ENCODE results near the gene CMYA5.
"Not testable (repeated sequence)": the region's sequence is repeated elsewhere in the genome, so short reads cannot be mapped to it uniquely, and the experiment has no call there.

The CMYA5 gene

DNA sequence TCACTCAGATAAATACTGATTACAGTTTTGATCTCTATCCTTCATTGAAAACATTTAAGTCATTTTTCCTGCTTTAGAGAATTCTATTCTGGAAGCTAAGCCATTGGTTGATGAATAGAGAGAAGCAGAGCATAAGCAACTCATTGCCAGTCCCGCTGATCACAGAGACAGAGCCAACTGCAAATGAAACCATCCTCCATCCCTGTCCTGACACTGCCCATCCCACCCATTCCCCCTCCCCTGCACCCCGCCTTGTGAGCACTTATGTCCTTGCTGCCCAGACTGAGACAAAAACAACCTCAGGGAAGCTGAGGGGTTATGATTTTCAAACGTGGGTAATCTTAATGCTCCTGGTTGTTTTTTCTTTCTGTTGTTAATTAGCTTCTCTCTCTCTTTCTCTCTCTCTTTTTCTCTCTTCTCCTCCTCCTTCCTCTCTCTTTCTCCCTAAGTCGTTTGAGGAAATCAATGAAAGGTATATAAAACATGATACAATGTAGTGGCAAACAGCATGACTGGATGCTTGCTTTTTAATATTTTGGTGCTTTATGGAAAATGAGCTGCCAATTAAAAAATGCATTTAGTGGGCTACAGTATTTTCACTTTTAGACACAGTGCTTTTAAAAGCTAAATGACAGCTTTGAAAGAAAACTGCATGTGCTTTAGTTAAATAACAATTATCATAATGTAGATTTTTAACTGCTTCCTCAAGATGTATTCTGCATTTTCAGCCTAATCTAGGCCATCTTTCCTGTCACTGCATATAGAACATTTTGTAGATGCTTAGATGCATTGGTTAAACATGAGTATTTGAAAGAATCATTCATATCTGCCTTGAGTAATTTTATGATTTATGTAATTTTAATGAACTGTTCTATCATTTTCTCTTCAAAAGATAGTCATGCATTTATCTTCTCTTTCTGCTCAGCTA, 57.3 kb downstream of the CMYA5 start:
- peak; percentile 40 for DNase-seq (ENCODE audit: low spot score)

DNA sequence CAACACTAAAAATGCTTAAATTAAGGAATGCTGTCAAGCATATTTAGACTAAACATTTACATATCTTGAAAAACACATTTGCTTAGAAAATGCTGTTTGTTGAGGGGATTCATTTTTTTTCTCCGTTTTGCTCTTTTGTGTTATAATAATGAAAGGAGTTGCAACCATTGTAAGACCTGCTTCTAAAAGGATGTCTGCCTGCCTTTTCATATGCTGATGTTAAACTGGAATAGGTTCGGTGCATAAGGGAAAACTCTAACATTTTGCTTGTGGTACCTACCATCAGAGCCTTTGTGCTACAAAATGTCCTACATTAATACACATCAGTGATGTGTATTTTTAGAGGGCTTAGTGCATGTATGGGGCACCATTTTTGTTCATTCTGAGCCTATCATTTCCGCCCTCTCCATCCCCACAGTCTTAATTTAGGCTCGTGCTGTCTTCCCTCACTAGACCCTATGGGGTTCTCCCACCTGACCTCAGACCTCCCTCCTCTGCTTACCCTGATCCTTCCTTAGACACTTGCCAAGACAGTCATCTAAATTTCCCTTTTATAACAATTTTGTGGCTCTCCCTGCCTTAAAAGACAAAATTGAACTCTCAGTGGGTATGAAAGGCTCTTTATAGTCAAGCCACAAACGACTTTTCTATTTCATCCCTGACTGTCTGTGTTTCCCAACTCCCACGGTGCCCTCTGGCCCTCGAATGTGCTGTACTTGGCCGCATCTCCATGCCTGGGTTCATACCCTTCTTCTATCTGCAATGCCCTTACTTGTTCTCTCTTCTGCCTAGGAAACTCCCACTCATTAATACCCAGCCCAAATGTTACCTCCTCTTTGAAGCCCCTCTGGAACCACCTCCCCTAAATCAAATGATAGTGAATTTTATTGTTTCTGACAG, 61.2 kb downstream of the CMYA5 start:
- peak; percentile 25 for DNase-seq (ENCODE audit: low spot score)

DNA sequence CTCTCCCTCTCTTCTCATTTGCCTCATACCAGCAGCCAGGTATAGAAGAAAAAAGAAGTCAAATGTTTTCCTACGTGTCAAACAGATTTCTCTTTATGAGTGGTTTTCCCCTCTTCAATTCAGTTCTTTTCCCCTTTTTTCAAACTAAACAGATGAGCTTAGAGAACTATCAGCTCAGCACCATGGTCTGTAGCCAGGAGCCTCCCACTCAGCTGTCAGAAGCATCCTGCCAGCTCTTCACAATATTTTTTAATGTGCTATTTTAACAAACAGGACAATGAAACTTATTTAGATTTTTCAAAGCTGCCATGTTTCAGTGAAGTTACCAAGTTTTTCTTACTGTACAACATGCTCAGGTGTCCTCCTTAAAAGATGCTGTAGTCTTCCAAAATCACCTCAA, 63.5 kb downstream of the CMYA5 start:
- peak; percentile 40 for DNase-seq (ENCODE audit: low spot score)

DNA sequence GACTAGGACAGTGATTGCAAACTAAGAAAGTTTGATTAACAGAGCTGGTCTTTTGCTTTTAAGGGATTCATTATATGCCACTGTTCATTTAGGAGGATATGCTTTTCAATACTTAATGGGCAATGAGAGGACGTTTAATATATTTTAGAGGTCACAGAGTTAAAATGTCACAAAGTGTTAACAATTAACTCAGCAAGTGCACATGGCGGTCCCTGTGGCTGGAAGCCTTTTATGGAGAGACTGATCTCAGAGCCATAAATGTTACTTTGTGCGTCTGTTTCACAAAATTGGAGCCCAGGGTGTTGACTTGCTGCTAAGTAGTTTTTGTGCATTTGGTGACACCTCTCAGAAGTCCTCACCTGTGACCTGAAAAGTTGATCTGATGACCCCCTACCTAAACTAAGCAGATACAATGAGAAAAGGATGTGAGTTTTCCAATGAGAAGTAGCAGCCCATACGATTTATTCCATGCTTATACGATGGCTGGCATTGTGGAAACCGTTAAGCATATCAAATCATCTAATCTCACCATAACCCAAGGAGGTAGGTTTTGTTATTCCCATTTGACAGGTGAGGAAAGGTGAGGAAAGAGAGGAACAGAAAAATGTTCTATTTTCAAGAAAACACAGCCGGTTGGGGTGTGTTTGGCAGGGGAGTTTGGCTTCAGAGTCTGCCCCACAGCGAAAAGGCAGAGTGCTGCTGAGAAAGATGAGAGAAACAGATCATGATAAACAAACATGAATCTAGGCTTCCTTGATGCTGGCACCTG, 64.4 kb downstream of the CMYA5 start:
- DNase-seq (ENCODE audit: low spot score), result no peak

DNA sequence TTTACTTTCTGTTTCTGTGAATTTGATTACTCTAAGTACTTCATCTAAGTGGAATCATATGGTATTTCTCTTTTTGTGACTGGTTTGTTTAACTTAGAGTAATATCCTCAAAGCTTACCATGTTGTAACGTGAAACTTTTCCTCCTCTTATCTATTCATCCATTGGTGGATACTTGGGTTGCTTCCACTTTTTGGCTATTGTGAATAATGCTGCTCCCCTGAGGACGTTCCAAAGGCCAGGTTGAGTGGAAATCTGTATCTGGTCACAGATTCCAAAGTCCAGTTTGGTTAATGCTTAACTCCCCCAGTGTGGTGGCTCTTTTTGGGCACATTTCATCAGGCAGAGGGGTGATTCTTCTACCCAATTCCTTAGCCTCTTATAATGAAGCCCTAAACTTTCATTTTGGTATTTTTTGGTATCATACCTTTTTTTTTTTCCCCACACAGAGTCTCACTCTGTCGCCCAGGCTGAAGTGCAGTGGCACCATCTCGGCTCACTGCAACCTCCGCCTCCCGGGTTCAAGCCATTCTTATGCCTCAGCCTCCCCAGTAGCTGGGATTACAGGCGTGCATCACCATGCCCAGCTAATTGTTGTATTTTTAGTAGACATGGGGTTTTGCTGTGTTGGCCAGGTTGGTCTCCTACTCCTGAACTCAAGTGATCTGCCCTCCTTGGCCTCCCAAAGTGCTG, 65.4 kb downstream of the CMYA5 start:
- DNase-seq (ENCODE audit: low spot score), result no peak

DNA sequence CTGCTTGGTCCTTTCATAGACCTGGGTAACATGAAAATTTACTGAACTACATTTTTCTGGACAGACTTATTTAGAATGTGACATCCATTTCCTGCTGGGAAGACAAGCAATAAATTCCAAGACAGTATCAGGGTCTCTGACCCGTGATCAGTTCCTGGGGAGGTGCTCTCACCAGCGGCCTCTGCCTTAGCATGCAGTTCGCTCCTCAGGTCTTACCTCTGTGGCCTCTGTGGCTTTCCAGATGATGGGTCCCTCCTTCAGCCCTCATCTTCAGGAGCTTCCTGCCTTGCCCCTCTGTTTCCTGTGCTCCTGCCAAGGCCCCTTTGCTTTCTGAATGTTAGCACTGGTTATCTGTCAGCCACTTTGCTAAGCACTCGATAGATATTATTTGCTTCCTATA, 66.4 kb downstream of the CMYA5 start:
- DNase-seq (ENCODE audit: low spot score), result no peak

DNA sequence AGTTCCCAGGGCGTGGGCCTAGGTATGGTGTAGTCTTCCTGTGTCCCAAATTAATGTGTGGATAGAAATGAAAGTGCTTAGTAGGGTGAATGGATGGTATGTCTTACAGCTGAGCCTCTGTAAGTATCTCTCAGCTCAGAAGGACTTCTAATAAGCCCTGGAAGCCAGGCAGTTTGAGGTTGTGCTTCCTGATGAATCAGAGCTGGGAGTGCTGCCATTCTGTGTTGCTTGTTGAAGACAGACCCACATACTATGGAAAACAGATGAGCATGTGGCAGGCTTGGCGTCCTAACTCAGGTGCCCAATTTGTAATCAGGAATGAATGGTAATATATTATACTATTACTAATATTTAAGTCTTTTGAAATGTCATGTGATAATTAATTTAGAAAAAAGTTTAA, 69.8 kb downstream of the CMYA5 start:
- peak; percentile 80 for DNase-seq (ENCODE audit: low spot score)

DNA sequence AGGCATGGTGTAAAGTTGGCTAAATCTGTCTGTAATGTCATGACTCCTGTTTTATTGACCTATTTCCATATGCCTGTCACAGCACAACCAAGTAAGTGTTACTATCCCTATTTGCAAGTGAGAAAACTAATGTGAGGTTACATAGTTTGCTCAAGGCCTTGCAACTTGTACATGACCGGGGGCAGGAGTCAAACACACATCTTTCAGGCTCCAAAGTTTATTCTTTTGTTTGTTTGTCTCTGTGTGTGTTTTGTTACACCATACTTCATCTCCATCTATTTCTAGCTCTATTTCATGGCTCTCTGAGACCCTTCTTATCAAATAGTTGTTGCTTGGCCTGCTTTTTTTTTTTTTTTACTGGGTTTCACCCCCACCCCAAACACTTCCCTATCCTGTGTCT, 70.2 kb downstream of the CMYA5 start:
- no peak for DNase-seq (ENCODE audit: low spot score)

DNA sequence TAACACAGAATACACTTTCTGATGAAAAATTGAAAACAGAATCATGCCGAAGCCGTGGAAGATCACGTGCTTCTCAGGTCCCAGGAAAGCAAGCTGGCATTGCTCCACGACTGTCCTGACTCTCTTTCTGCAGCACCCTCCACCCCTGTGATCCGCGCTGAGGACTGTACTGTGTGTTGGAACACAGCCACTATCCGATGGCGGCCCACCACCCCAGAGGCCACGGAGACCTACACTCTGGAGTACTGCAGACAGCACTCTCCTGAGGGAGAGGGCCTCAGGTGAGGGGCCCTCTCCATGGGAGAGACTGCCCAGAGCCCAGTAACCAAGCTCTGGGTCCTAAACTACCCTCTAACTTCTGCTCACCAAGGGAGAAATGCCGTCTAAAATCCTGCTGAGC, 73.3 kb downstream of the CMYA5 start:
- no peak for DNase-seq (ENCODE audit: low spot score)

DNA sequence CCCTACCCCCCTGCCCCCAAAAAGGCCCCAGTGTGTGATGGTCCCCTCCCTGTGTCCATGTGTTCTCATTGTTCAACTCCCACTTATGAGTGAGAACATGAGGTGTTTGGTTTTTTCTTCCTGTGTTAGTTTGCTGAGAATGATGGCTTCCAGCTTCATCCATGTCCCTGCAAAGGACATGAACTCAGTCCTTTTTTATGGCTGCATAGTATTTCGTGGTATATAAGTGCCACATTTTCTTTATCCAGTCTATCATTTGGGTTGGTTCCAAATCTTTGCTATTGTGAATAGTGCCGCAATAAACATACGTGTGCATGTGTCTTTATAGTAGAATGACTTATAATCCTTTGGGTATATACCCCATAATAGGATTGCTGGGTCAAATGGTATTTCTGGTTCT, 74.5 kb downstream of the CMYA5 start:
- not testable (repeated sequence) for DNase-seq (ENCODE audit: low spot score)

DNA sequence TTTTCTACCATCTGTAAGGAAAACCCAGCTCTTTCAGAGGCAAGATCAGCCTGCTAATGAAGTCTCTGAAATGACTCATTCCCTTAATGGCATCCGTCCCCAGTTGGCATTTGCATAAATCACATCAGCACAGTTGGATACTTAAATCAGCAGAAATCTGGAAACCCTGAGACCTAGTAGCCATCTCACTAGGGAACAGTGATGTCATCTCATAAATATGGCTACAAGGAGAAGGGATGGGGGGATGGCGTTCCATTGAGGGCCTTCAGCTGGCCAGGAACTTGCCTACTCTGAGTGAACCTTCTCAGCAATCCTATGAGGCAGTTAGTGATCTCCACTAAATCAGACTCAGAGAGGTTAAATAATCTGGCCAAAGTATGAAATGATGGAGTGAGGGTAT, 81.8 kb downstream of the CMYA5 start:
- no peak for DNase-seq (ENCODE audit: low spot score)

DNA sequence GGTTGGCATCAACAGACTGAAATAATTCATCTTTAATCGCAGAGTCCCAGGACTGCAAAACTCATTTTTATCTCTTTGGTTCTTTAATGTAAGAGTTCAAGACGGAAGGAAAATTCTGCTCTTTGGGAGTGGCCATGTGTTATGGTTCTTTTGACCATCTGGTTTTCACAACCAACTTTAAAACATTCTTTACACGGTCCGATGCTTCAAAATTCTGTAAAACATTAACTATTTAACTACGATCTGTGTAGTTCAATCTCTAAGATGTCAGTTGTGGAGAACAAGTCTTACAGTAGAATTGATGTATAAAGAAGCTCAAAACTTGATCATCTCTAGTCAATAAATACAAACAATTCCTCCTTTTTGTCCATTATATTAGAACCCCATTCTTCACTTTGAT, 83.0 kb downstream of the CMYA5 start:
- DNase-seq (ENCODE audit: low spot score), result no peak

DNA sequence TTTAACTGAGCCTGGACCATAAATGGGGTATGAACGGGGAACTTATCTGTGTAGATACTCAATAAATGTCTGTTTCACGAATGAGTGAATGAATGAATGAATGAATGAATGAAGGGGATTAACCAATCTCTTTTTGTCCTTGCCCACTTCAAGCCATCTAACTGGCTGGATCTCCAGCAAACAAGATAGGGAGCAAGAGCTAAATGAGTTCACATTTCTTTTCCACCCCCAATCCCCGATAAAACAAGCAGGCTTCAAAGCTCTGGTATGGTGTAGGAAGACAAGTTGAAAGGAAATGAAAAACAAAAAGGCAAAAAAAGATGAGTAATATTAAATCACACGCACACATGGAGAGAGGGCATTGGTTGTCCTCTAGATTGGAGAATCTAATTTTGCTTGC, 84.0 kb downstream of the CMYA5 start:
- DNase-seq (ENCODE audit: low spot score), result no peak

DNA sequence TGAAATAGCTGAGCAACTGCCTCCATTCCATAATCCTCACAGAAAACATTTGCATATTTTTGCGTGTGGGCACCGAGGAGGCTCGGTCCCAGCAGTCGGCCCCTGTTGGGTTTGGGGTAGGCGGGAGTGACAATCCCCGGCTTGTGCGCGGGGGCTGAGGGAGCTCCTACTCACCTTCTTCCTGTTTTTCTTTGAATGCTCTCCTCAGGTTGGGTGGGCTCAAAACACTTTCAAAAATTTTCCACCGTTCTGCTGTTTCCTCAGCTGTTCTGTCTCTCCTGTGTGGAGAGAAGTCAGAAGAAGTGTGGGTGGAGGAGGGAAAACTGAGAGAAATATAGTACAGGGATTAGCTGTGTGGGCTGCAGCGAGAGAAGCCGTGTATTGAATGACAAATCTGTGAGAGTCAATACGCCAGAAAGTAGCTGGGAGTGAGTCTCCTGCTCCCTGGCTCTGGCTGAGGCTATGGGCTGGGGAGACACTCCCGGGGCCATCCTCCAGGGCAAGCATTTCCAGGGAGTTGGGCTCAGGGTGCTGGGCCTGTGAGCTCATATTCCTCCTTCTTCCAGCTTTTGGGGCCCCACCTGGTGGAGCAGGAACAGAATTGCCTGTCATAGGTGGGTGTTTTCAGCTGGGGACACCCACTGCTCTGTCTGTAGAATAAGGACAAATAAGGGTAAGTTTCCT, 84.7 kb downstream of the CMYA5 start:
- DNase-seq (ENCODE audit: low spot score), result peak; percentile 64

DNA sequence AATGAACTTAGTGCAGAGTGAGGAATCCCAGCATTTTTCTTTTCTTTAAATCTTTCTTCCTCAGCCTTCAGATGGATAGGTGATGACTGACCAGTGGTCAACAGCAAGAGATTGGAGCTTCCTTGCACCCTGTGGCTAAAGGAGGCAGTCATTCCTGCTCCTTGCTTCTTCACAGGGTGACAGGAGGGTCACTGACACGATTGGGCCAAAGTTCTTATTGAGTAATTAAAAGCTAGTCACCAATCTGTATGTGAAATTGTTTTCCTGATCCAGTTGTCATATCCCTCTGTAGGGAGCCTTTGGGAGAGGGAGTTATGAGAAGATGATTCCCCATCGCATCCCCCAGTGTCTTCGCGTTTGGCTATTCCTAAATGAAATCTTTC, 85.2 kb downstream of the CMYA5 start:
- no peak for DNase-seq (ENCODE audit: low spot score)

DNA sequence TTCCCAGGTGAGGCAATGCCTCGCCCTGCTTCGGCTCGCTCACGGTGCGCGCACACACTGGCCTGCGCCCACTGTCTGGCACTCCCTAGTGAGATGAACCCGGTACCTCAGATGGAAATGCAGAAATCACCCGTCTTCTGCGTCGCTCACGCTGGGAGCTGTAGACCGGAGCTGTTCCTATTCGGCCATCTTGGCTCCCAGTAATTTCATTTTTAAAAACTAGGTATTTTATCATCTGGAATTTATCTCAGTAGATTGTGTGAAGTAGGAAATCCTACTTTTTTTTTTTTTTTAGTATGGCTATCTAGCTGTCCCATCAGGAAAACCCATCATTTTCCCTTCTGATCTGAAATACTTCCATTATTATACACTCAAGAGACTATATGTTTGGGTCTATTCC, 95.1 kb downstream of the CMYA5 start:
- DNase-seq (ENCODE audit: low spot score), result not testable (repeated sequence)

DNA sequence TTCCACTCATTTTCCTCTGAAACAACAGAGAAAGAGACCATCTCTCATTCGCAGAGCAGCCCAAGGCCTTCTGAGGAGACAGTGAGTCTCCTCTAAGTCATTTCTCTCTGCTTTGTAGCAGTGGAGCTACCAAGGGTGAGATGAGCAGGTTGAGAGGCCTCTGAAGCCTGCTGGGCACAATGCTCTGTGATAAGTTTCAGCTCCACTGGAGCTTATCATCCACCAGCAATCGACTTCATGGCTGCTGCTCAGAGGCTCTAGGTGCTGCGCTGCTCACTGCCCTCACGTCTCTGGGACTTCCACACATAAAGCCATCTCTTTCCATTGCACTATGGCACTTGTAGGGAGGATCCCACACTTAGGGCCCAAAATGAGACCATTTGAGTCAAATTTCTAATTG, 96.3 kb downstream of the CMYA5 start:
- no peak for DNase-seq (ENCODE audit: low spot score)

DNA sequence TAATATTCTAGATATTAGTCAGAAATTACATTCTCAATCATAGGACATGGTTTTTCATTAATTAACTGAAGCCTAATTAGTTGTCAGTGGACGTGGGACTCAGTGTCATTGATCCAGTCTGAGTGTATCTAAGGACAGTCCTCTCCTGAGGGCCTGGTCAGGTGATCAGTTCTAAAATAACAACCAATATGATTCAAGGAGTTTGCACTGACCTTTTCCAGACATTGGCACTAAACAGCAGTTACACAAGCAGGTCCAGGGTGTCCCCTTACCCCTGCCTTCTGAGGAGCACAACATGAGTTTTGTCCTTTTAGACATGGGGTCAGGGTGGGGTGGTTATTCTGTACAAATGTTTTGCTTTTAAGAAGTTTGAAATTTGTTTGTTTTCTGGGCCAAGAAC, 97.8 kb downstream of the CMYA5 start:
- no peak for DNase-seq (ENCODE audit: low spot score)

DNA sequence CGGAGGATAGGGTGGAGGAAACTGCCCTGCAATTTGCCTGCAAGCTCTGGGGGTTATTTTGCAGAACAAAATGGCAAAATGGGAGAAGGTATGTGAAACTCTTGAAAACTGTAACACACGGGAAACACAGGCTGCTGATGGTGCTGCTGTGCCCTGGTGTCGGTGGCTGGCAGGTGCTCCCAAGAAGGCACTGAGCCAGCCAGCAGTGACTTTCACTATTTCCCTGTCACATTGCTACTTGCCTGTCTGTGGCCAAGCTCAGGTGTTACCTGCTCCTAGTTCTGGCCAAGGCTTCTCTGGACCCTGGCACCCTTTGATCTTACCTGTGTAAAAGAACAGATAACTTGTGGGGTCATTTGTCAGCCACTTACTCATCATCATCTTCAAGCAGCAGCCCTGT, 102.2 kb downstream of the CMYA5 start:
- DNase-seq (ENCODE audit: low spot score), result no peak

DNA sequence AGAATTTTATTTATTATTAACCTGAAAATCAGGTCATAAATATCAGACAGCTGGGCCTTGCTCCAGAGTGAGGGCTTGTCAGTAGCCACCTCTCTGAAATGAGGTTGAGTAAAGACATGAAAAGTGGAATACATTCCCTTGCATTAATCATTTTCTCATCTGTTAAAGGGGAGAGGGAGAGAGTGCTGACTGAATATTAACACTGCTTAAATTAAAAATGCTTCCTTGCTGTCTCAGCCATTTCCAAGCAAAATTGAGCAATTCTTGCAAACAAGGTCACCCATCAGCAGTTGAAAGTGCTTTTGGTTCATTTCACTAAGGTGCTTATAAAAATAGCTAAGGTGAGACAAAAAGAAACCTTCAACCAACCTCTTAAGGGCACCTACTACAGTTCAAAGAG, 102.8 kb downstream of the CMYA5 start:
- no peak for DNase-seq (ENCODE audit: low spot score)

DNA sequence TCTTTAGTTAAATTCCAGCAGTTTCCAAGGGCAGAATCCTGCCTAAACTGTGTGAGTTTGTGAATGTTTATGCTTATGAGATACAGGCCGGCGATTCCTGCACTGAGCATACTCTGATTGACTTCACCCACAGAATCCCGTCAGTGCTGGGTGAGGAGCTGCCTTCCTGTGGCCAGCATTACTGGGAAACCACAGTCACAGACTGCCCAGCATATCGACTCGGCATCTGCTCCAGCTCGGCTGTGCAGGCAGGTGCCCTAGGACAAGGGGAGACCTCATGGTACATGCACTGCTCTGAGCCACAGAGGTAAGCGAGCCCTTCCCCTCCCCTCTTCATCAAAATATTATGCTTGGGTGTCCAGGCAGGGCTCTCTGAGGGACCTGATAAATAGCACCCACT, 103.7 kb downstream of the CMYA5 start:
- DNase-seq (ENCODE audit: low spot score), result no peak

Data from Ammon's horn (tissue), 1 donor.